OCI-LY3 (cell line): Measurements from ENCODE around the gene OPHN1.

Experiments used
- EZH2phosphoT487 ChIP-seq: fragments of 200-600 bp; shearing (Covaris generic); IDR thresholded peaks from 2 replicates; pipeline ENCODE4 v1.6.1; 2018; ENCODE audit warnings: antibody characterized with exemption, mixed run types, low read depth
- TF ChIP-seq, protein P1 (sequence below): fragments of 200-600, 300-600 bp; sonication (generic); IDR thresholded peaks from 2 replicates; pipeline ENCODE4 v1.5.1; 2014; ENCODE audit warnings: antibody characterized with exemption, low read length, low read depth

DNA sequence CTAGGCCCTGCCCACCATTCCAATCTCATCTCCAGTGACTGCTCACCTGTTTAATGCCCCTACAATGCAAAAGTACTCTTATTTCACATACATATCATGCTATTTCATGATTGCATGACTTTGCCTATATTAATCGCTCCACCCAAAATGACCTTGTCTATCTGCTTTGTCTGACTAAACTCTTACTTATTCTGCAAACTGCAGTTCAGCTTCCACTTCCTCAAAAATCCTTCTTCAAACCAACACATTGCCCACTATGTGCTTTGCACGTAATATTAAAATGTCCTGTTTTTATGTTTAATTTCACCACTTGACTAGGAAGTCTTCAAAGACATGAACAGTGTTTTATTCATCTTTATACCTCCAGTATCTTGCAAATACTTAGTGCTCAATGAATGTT is 229.6 kb downstream of the OPHN1 start:
- TF ChIP-seq, protein P1, sequence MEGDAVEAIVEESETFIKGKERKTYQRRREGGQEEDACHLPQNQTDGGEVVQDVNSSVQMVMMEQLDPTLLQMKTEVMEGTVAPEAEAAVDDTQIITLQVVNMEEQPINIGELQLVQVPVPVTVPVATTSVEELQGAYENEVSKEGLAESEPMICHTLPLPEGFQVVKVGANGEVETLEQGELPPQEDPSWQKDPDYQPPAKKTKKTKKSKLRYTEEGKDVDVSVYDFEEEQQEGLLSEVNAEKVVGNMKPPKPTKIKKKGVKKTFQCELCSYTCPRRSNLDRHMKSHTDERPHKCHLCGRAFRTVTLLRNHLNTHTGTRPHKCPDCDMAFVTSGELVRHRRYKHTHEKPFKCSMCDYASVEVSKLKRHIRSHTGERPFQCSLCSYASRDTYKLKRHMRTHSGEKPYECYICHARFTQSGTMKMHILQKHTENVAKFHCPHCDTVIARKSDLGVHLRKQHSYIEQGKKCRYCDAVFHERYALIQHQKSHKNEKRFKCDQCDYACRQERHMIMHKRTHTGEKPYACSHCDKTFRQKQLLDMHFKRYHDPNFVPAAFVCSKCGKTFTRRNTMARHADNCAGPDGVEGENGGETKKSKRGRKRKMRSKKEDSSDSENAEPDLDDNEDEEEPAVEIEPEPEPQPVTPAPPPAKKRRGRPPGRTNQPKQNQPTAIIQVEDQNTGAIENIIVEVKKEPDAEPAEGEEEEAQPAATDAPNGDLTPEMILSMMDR = no peak
- TF ChIP-seq EZH2phosphoT487 = no peak
